A549 (cell line): Measurements from ENCODE around the gene ARRDC5. TPM values are rescaled to one million over a fixed set of nuclear protein-coding genes. Genes with fewer than 3 reads are reported as not detected.

ENCODE experiments used
- ATAC-seq, 2 experiments: fragments of 200-7000 bp in 1 of 2; fragments of >200 bp in 1 of 2; cut with Nextera tagmentation in 1 of 2; cut with Tn5 transposase in 1 of 2; 3 replicates each; pipeline versions ENCODE4 v1.8.0 to v1.9.1; 2018 to 2020; ENCODE audit warnings: mild to moderate bottlenecking in 1 of 2, moderate library complexity in 1 of 2
- CTCF ChIA-PET: fragments of 300-600 bp; sonication (Branson Sonifier 250); formaldehyde crosslinking; extraction: SDS; loops from one replicate; lab custom pipeline; 2021; ENCODE audit warnings: antibody characterized with exemption, inconsistent platforms; lab: Yijun Ruan, JAX
- POLR2A ChIA-PET: fragments of 350-600 bp; formaldehyde crosslinking; extraction: SDS; loops from one replicate; lab custom pipeline; 2021; ENCODE audit warnings: antibody characterized with exemption, inconsistent platforms; lab: Yijun Ruan, JAX
- DNase-seq, 2 experiments: peaks; one replicate each; pipeline versions ENCODE4 v3.0.0 to v3.0.0-alpha.2; 2011 to 2016; ENCODE audit warnings: low read depth in 1 of 2, low spot score in 1 of 2
- FAIRE-seq: peaks from 2 replicates; lab custom pipeline; 2011; peaks lifted over from hg19 to GRCh38; lab: Jason Lieb, UNC
- H3K27ac ChIP-seq, 2 experiments: fragments of >200 bp; sonication (Bioruptor Twin); formaldehyde crosslinking; 3 replicates each; pipeline ENCODE4 v1.5.1; 2016 to 2017
- H3K4me1 ChIP-seq: fragments of >200 bp; sonication (Bioruptor Twin); formaldehyde crosslinking; 3 replicates; pipeline ENCODE4 v1.6.1; 2016
- H3K4me2 ChIP-seq: fragments of >200 bp; sonication (Bioruptor Twin); formaldehyde crosslinking; 3 replicates; pipeline ENCODE4 v1.6.1; 2016
- H3K4me3 ChIP-seq: fragments of >200 bp; sonication (Bioruptor Twin); formaldehyde crosslinking; 3 replicates; pipeline ENCODE4 v1.5.1; 2016
- H3K9me3 ChIP-seq: fragments of >200 bp; sonication (Bioruptor Twin); formaldehyde crosslinking; 3 replicates; pipeline ENCODE4 v1.6.1; 2016
- CBX8 ChIP-seq: fragments of 200-600 bp; sonication (generic); IDR thresholded peaks from 2 replicates; pipeline ENCODE4 v1.6.1; 2016
- ESRRA ChIP-seq: fragments of 150-350 bp; IDR thresholded peaks from 2 replicates; pipeline ENCODE4 v1.6.1; 2014; ENCODE audit warnings: mild to moderate bottlenecking, low read length, borderline replicate concordance
- FOXS1 ChIP-seq: fragments of 250-450 bp; sonication (Bioruptor Pico); IDR thresholded peaks from 2 replicates; pipeline ENCODE4 v1.5.0; 2020; ENCODE audit warnings: mild to moderate bottlenecking, moderate library complexity
- GATA3 ChIP-seq: IDR thresholded peaks from 2 replicates; pipeline ENCODE4 v1.6.1; 2012; ENCODE audit warnings: borderline replicate concordance
- HDAC2 ChIP-seq: fragments of 200-600 bp; sonication (generic); IDR thresholded peaks from 2 replicates; pipeline ENCODE4 v1.6.1; 2016
- HOXA7 ChIP-seq: fragments of 250-450 bp; sonication (Bioruptor Pico); IDR thresholded peaks from 2 replicates; pipeline ENCODE4 v1.5.0; 2020; ENCODE audit warnings: mild to moderate bottlenecking, moderate library complexity
- HOXB13 ChIP-seq: fragments of 250-450 bp; sonication (Bioruptor Pico); IDR thresholded peaks from 2 replicates; pipeline ENCODE4 v1.5.0; 2020; ENCODE audit warnings: low read depth, mild to moderate bottlenecking, moderate library complexity
- JUN ChIP-seq, 2 experiments: fragments of >200 bp; sonication (Bioruptor Twin); formaldehyde crosslinking; IDR thresholded peaks; 2 replicates in 1 of 2; 3 replicates in 1 of 2; pipeline ENCODE4 v1.6.1; 2016 to 2017
- JUNB ChIP-seq: fragments of >200 bp; sonication (Bioruptor Twin); formaldehyde crosslinking; IDR thresholded peaks from 2 replicates; pipeline ENCODE4 v1.6.1; 2016
- KDM1A ChIP-seq: fragments of 200-600 bp; sonication (generic); IDR thresholded peaks from 2 replicates; pipeline ENCODE4 v1.6.1; 2016; ENCODE audit warnings: low read depth, mild to moderate bottlenecking
- KDM5A ChIP-seq: fragments of 200-600 bp; sonication (generic); IDR thresholded peaks from 2 replicates; pipeline ENCODE4 v1.6.1; 2016; ENCODE audit warnings: antibody characterized with exemption, mild to moderate bottlenecking
- MAFK ChIP-seq: fragments of 450-650 bp; IDR thresholded peaks from 2 replicates; pipeline ENCODE4 v1.6.1; 2014; ENCODE audit not compliant: partially characterized antibody
- NPAS2 ChIP-seq: fragments of 250-450 bp; sonication (Bioruptor Pico); IDR thresholded peaks from 2 replicates; pipeline ENCODE4 v1.8.0; 2022; ENCODE audit warnings: mild to moderate bottlenecking, moderate library complexity, borderline replicate concordance
- PHF8 ChIP-seq: fragments of 200-600 bp; sonication (generic); IDR thresholded peaks from 2 replicates; pipeline ENCODE4 v1.6.1; 2016; ENCODE audit warnings: low read depth, mild to moderate bottlenecking, antibody characterized with exemption, moderate library complexity, borderline replicate concordance
- POLR2AphosphoS2 ChIP-seq: conservative IDR thresholded peaks from 2 replicates; pipeline ENCODE4 v1.6.1; 2012; ENCODE audit warnings: low read length, improper control_type of control experiment, inconsistent platforms
- RFX5 ChIP-seq: fragments of 450-650 bp; IDR thresholded peaks from 2 replicates; pipeline ENCODE4 v1.7.1; 2014; ENCODE audit warnings: antibody characterized with exemption, mild to moderate bottlenecking, moderate library complexity
- SREBF2 ChIP-seq: fragments of 450-650 bp; IDR thresholded peaks from 2 replicates; pipeline ENCODE4 v1.6.1; 2014; ENCODE audit warnings: mild to moderate bottlenecking, moderate library complexity
- TFCP2L1 ChIP-seq: fragments of 250-450 bp; sonication (Bioruptor Pico); IDR thresholded peaks from 2 replicates; pipeline ENCODE4 v1.5.0; 2021; ENCODE audit warnings: mild to moderate bottlenecking
- TP53 ChIP-seq: fragments of 250-450 bp; sonication (Bioruptor Pico); IDR thresholded peaks from 2 replicates; pipeline ENCODE4 v1.5.0; 2021; ENCODE audit warnings: mild to moderate bottlenecking, moderate library complexity
- ZC3H11A ChIP-seq: fragments of 450-650 bp; IDR thresholded peaks from 2 replicates; pipeline ENCODE4 v1.6.1; 2014; ENCODE audit warnings: antibody characterized with exemption, mild to moderate bottlenecking
- WGBS: methylation state at CpG from one replicate; pipeline ENCODE4 v1.1.6; 2017; ENCODE audit errors: missing lambda C conversion rate; 5-methylcytosine and 5-hydroxymethylcytosine counted together
- polyA plus RNA-seq, 4 experiments: library from polyadenylated mRNA; depleted of rRNA in 3 of 4; stranded (reverse); fragments of >200 nt; fragmentation: RNase III in 1 of 4; extraction: RNeasy Plus Mini Kit Qiagen cat#74134 plus additional on column Dnase treatment in 1 of 4; gene quantifications; 2 replicates in 3 of 4; 3 replicates in 1 of 4; pipeline ENCODE4 v1.2.3, GENCODE V29; 2011 to 2017
- TF ChIP-seq, protein P1 (sequence below): fragments of >200 bp; sonication (Bioruptor Twin); formaldehyde crosslinking; IDR thresholded peaks from 2 replicates; pipeline ENCODE4 v1.6.1; 2016
- TF ChIP-seq, protein P2 (sequence below): fragments of 200-600 bp; sonication (generic); IDR thresholded peaks from 2 replicates; pipeline ENCODE4 v1.6.1; 2016; ENCODE audit warnings: antibody characterized with exemption, mild to moderate bottlenecking, moderate library complexity
- TF ChIP-seq, protein P3 (sequence below): fragments of 250-450 bp; sonication (Bioruptor Pico); IDR thresholded peaks from 2 replicates; pipeline ENCODE4 v1.5.0; 2020; ENCODE audit warnings: low read depth, mild to moderate bottlenecking, moderate library complexity

The ARRDC5 gene
- polyA plus RNA-seq, 2 of the 4 experiments (the other 2 are of a cell fraction), result not detected

DNA sequence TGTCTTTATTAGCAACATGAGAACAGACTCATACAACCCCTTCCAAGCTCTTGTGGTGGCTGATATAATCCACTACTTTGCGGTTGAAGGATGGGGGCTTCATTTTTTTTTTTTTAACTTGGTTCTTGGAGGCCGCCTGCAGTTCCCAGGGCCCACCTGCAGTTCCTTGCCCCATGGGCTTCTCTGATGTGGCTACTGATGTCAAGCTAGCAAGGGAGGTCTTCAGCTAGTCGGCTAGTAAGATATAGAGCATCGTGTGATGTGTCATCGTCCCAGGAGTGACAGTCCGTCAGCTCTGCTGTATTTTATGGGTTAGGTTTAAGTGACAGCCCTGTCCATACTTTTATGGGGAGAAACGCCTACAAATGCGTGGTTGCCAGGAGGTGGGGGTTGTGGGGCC is 32.7 kb upstream of the ARRDC5 start (continued):
- no peak for TF ChIP-seq POLR2AphosphoS2
- no peak for TF ChIP-seq SREBF2

DNA sequence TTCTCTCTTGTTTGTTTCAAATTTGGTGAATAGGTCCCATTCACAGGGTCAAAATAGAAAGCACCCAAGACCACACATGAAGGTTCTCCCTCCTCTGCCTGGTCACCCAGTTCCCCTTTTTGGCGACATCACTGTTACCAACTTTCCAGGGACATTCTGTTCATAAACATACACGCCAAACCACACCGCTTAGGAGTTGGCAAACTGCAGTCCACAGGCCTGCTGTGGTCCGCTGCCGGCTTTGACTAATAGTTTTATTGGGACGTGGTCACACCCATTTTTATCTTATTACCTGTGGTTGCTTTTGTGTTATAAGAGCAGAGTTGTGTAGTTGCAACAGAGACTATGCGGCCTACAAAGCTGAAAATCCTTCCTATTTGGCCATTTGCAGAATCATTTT is 30.8 kb upstream of the ARRDC5 start:
- no peaks in the 10 kb centered on the region for H3K4me1 ChIP-seq
- WGBS, result 82% methylated on average over 7 of the region's 7 CpGs
- no peak overlapping the region for H3K4me2 ChIP-seq
- CTCF ChIA-PET, result interaction anchor here (0.8 kb wide), 1 partner anchor 21 kb away, joined by 3 read pairs; no protein-coding TSS in a partner anchor
- no peak overlapping the region for H3K27ac ChIP-seq
- no peaks in the 10 kb centered on the region for H3K9me3 ChIP-seq
- DNase-seq (no peak), ATAC-seq (no peak), FAIRE-seq (no peak)
- TF ChIP-seq, protein P1, sequence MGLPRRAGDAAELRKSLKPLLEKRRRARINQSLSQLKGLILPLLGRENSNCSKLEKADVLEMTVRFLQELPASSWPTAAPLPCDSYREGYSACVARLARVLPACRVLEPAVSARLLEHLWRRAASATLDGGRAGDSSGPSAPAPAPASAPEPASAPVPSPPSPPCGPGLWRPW, result no peak
- no peak for TF ChIP-seq KDM5A
- no peak for TF ChIP-seq ZC3H11A
- no peak for TF ChIP-seq TFCP2L1
- no peak for TF ChIP-seq HOXA7 (CRISPR knock-in tag)
- TF ChIP-seq PHF8, result no peak
- TF ChIP-seq FOXS1 (CRISPR knock-in tag), result no peak
- POLR2A ChIA-PET, result no interaction called here
- no peak overlapping the region for H3K4me3 ChIP-seq

DNA sequence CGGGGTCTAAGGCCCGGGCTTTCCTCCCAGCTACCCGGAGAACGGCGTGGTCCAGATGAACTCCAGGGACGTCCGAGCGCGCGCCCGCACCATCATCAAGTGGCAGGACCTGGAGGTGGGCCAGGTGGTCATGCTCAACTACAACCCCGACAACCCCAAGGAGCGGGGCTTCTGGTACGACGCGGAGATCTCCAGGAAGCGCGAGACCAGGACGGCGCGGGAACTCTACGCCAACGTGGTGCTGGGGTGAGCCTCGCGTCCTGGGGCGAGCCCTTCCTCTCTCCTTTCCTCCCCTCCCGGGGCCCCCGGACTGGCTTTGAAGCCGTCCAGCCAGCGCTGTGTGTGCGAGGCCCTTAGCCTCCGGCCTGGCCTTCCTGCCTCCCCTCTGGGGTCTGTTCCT is 30.0 kb upstream of the ARRDC5 start:
- 100% methylated on average over 12 of the region's 32 CpGs for WGBS

DNA sequence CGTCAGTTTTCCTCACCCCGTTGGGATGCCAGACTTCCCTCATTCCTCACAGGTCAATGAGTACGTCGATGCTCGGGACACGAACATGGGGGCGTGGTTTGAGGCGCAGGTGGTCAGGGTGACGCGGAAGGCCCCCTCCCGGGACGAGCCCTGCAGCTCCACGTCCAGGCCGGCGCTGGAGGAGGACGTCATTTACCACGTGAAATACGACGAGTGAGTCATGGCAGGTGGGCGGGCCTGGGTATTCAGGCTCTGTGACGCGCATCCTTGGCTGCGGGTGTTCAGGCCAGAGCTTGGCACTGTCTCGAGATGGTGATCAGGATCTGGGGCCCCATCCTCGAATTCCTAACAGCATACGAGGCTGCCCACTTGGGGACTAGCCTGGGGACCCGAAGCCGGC is 28.0 kb upstream of the ARRDC5 start:
- FAIRE-seq (no peak), DNase-seq (no peak), ATAC-seq (no peak)
- Histone ChIP-seq H3K4me1 (peaks cover 11% of the 10 kb centered on the region; the same call in 2 of the 3 replicates), H3K27ac (no peak overlapping the region), H3K9me3 (no peaks in the 10 kb centered on the region), H3K4me3 (no peak overlapping the region), H3K4me2 (no peak overlapping the region)
- ChIA-PET CTCF (interaction anchor here (0.6 kb wide), 1 partner anchor 58 kb away, joined by 3 read pairs; no protein-coding TSS in a partner anchor), POLR2A (no interaction called here)
- TF ChIP-seq CBX8 (no peak), HOXB13 (CRISPR knock-in tag) (no peak), ESRRA (no peak), JUN (IDR thresholded peaks at IDR 0.05) (no peak)
- 92% methylated on average over 19 of the region's 28 CpGs for WGBS

More for the DNA sequence above, 30.0 kb upstream of the ARRDC5 start:
- H3K4me2 ChIP-seq, result no peak overlapping the region
- ATAC-seq (no peak), FAIRE-seq (no peak), DNase-seq (no peak)
- no peaks in the 10 kb centered on the region for H3K9me3 ChIP-seq
- ChIA-PET POLR2A (no interaction called here), CTCF (interaction anchor here (0.8 kb wide), 1 partner anchor 20 kb away, joined by 3 read pairs; no protein-coding TSS in a partner anchor)
- no peaks in the 10 kb centered on the region; the same call in 2 of the 3 replicates for H3K4me1 ChIP-seq
- TF ChIP-seq NPAS2 (no peak), SREBF2 (no peak), RFX5 (no peak), HDAC2 (no peak), MAFK (no peak), GATA3 (no peak), KDM1A (no peak), JUNB (no peak), ZC3H11A (no peak), TP53 (CRISPR knock-in tag) (no peak)
- TF ChIP-seq, protein P2, sequence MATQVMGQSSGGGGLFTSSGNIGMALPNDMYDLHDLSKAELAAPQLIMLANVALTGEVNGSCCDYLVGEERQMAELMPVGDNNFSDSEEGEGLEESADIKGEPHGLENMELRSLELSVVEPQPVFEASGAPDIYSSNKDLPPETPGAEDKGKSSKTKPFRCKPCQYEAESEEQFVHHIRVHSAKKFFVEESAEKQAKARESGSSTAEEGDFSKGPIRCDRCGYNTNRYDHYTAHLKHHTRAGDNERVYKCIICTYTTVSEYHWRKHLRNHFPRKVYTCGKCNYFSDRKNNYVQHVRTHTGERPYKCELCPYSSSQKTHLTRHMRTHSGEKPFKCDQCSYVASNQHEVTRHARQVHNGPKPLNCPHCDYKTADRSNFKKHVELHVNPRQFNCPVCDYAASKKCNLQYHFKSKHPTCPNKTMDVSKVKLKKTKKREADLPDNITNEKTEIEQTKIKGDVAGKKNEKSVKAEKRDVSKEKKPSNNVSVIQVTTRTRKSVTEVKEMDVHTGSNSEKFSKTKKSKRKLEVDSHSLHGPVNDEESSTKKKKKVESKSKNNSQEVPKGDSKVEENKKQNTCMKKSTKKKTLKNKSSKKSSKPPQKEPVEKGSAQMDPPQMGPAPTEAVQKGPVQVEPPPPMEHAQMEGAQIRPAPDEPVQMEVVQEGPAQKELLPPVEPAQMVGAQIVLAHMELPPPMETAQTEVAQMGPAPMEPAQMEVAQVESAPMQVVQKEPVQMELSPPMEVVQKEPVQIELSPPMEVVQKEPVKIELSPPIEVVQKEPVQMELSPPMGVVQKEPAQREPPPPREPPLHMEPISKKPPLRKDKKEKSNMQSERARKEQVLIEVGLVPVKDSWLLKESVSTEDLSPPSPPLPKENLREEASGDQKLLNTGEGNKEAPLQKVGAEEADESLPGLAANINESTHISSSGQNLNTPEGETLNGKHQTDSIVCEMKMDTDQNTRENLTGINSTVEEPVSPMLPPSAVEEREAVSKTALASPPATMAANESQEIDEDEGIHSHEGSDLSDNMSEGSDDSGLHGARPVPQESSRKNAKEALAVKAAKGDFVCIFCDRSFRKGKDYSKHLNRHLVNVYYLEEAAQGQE, result no peak
- TF ChIP-seq, protein P3, sequence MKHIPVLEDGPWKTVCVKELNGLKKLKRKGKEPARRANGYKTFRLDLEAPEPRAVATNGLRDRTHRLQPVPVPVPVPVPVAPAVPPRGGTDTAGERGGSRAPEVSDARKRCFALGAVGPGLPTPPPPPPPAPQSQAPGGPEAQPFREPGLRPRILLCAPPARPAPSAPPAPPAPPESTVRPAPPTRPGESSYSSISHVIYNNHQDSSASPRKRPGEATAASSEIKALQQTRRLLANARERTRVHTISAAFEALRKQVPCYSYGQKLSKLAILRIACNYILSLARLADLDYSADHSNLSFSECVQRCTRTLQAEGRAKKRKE (CRISPR knock-in tag), result no peak
- H3K4me3 ChIP-seq, result no peak overlapping the region
- no peak overlapping the region for H3K27ac ChIP-seq
